AG10803 (cell line): ENCODE measurements around the gene RASAL2.

ENCODE experiments used
- DNase-seq: peaks from one replicate; pipeline ENCODE4 v3.0.0; 2010; ENCODE audit warnings: low read depth
- H3K4me3 ChIP-seq: 2 replicates; pipeline ENCODE4 v1.5.1; 2011; ENCODE audit warnings: mild to moderate bottlenecking, low read length, control low read depth
- CTCF ChIP-seq: conservative IDR thresholded peaks from 2 replicates; pipeline ENCODE4 v1.5.1; 2011; ENCODE audit warnings: mild to moderate bottlenecking, low read length, control low read depth, inconsistent platforms

RASAL2 gene

DNA sequence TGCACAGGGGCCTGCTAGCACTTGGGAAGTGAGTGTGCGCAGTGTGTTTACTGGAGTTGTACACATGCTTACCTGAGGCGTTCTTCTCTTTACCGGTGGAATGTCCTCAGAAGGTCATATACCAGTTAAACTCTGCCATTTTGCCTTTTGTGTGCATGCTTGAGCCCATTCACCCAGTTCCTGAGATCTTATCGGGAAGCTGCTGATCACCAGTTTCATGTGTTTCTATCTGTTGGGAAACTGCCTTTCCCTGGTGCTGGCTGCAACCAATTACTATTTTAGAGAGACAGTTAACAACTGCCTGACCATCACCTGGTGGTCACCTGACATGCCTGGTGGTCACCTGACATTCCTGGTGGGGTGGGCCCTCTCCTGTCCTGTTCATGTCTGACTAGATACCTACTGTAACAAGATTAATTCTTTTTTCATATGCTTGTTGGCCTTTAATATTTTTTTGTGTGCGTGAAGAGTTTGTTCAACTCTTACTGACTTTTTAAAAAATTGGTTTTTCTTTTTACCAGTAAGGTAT lies 137.0 kb downstream of the RASAL2 start:
- no peak for DNase-seq
- H3K4me3 ChIP-seq = no peak overlapping the region
- TF ChIP-seq CTCF = no peak

DNA sequence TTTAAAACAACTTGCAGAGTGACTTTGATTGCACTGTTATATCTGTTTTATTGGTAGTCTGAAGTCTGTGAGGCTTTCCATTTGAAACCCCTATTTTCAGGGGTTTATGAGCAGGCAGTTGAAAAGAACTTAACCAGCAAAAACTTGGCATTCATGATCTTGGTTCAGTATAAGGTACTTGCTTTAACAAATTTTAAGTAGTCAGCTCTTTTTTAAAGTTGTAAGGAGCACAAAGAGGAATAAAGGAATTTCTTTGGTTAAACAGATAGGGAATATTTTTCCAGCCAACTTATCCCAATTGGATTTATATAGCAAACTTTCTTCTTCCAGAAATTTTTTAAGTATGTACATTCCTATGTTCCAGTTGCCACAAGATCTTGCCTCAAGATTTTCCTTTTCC lies 138.2 kb downstream of the RASAL2 start:
- no peak for DNase-seq
- no peak overlapping the region for H3K4me3 ChIP-seq
- no peak for TF ChIP-seq CTCF

DNA sequence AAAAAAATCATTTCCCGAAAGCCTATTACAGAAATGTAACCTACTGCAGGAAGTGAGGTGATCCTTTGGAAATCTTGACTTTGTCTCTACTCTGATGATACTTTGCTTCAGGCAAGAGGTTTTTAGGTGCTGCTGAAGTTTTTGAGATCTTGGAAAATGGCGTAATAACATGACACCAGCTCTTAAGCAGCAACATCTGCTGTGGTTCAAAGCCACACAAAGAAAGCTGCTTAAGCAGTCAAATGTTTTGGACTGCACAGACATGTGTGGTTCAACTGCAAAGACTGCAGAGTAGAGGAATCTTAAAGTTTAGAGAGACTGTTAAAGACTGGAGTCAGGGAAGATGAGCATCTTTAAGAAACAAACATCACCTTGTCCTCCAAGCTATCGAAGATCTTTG lies 139.0 kb downstream of the RASAL2 start:
- DNase-seq = peak; percentile 91
- no peak for TF ChIP-seq CTCF
- H3K4me3 ChIP-seq = no peak overlapping the region

DNA sequence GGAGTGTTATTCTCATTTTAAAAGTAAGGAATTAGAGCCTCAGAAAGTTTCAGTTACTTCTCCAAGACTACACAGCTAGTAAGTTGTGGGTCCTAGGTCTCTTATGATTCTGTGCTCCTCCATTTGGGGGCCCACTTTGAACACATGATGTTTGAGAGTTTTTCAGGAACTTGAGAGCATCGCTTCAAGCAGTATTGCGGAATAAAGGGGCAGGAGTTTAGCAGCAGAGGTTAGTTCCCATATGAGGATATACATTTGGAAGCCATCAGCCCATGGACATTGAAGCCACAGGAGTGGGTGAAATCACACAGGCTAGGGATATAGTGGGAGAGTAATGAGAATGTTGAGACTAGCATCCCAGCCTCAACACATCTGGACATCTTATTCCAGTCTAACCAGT lies 143.2 kb downstream of the RASAL2 start:
- TF ChIP-seq CTCF = no peak
- no peak for DNase-seq
- H3K4me3 ChIP-seq = no peak overlapping the region

DNA sequence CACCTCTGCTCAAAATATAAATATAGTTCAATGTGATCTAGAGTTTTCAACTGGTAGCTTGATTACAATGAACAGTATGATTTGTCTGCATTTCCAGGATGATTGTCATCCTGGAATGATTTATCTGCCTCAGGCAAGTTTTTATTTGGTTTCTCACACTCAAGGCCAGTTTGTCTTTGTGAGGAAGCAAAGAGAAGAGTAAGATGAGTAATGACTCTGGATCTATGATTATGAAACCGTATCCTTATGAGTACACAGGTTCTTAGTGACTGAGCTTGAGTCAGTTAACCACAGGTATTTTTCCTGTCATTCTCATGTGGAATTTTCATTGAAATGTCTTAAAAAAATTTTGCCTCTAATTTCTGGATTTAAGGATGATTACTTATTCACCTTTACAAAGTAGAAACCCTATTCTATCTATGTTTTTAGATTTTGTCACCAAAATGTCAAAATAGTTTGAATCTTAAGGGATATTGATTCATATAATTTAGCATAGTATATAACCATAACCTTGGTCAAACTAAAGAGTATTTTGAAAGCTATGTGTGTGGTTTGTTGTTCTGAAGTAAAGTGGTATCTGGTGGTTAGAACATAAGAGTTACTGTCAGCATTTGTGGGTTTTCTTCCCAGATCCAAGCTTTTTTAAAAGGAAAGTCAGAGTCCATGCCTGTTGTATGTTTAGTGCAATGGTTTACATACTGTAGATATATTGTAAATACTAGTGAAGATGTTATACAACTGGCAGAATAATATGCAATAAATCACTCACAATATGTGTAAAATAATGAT lies 145.0 kb downstream of the RASAL2 start:
- peak; percentile 99 for DNase-seq
- TF ChIP-seq CTCF = no peak

DNA sequence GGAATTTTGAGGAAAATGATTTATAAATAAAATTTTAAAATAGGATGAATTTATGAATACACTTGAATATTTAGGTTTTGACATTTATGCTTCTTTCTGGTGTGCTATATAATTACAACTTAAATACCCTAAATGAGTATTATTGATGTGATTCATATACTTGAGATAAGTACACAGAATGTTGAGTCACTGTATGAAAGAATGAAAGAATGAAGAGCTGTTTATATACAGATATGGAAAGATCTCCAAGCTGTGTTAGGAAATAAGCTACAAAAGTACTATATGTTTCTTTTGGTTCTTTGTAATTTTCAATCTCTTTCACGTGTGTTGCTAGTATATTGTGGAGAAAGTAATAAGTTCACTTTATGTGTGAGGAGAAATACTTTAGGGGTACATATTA lies 147.2 kb downstream of the RASAL2 start:
- no peak overlapping the region for H3K4me3 ChIP-seq
- no peak for TF ChIP-seq CTCF
- DNase-seq = peak; percentile 28

More for the DNA sequence above, 145.0 kb downstream of the RASAL2 start:
- no peak overlapping the region for H3K4me3 ChIP-seq

DNA sequence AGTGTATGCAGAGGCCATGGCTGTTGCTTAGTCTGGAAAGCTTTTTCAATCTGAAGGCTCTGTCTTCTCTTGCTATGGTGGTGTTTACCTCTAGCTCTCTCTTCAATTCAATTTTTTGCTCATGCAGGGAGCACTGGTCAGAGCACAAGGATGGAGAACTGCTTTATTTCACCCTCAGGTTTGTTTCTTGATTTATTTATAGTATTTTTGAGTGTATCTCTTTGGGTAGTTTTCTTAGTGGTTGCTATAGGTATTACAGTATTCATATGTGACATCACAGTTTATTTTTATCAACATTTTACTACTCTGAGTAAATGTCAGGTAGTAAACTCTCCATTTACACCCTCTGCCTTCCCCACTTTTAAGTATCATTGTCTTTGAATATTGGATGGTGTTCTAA lies 147.9 kb downstream of the RASAL2 start:
- no peak overlapping the region for H3K4me3 ChIP-seq
- DNase-seq = no peak
- no peak for TF ChIP-seq CTCF
